Astrocyte (in vitro differentiated cells and primary cell): ENCODE results near the gene APH1B. TPM values are rescaled to one million over a fixed set of nuclear protein-coding genes. Genes with fewer than 3 reads are reported as not detected.

Experiments used
- DNase-seq: peaks from one replicate; pipeline ENCODE4 v3.0.0-alpha.2; 2010; ENCODE audit warnings: low read depth
- FAIRE-seq: peaks from 2 replicates; lab custom pipeline; 2011; peaks lifted over from hg19 to GRCh38; lab: Jason Lieb, UNC
- H2AFZ ChIP-seq: 2 replicates; pipeline ENCODE4 v1.6.0; 2012; ENCODE audit warnings: low read depth, low read length, inconsistent platforms
- H3K27ac ChIP-seq: 2 replicates; pipeline ENCODE4 v1.5.1; 2011; ENCODE audit warnings: low read depth, low read length, inconsistent platforms
- H3K27me3 ChIP-seq: 2 replicates; pipeline ENCODE4 v1.6.0; 2011; ENCODE audit warnings: low read length, inconsistent platforms; ENCODE audit not compliant: insufficient read depth
- H3K36me3 ChIP-seq: 2 replicates; pipeline ENCODE4 v1.5.1; 2011; ENCODE audit warnings: low read length, inconsistent platforms; ENCODE audit not compliant: insufficient read depth
- H3K4me1 ChIP-seq: 2 replicates; pipeline ENCODE4 v1.5.1; 2011; ENCODE audit warnings: low read length, inconsistent platforms; ENCODE audit not compliant: insufficient read depth
- H3K4me2 ChIP-seq: 2 replicates; pipeline ENCODE4 v1.6.0; 2012; ENCODE audit warnings: low read length, inconsistent platforms
- H3K4me3 ChIP-seq: 2 replicates; pipeline ENCODE4 v1.5.1; 2011; ENCODE audit warnings: low read depth, mild to moderate bottlenecking, low read length, inconsistent platforms; ENCODE audit not compliant: insufficient read depth
- H3K79me2 ChIP-seq: 2 replicates; pipeline ENCODE4 v1.6.0; 2012; ENCODE audit warnings: mild to moderate bottlenecking, low read length, inconsistent platforms; ENCODE audit not compliant: insufficient read depth
- H3K9ac ChIP-seq: 2 replicates; pipeline ENCODE4 v1.6.0; 2012; ENCODE audit warnings: mild to moderate bottlenecking, low read length, inconsistent platforms
- H3K9me3 ChIP-seq: 2 replicates; pipeline ENCODE4 v1.5.1; 2012; ENCODE audit warnings: low read depth, mild to moderate bottlenecking, low read length, inconsistent platforms; ENCODE audit not compliant: insufficient read depth
- H4K20me1 ChIP-seq: 2 replicates; pipeline ENCODE4 v1.6.0; 2012; ENCODE audit warnings: low read length, inconsistent platforms; ENCODE audit not compliant: insufficient read depth
- H3K27ac Mint-ChIP-seq: one replicate; pipeline ENCODE4 v1.8.0; 2021; ENCODE audit warnings: mild to moderate bottlenecking, mixed read lengths; ENCODE audit not compliant: unreplicated experiment
- H3K27me3 Mint-ChIP-seq: one replicate; pipeline ENCODE4 v1.8.0; 2021; ENCODE audit warnings: low read depth, mixed read lengths; ENCODE audit not compliant: unreplicated experiment
- H3K36me3 Mint-ChIP-seq: one replicate; pipeline ENCODE4 v1.8.0; 2021; ENCODE audit warnings: low read depth, mixed read lengths; ENCODE audit not compliant: unreplicated experiment
- H3K4me1 Mint-ChIP-seq: one replicate; pipeline ENCODE4 v1.8.0; 2021; ENCODE audit warnings: low read depth, mixed read lengths; ENCODE audit not compliant: unreplicated experiment
- H3K4me3 Mint-ChIP-seq: one replicate; pipeline ENCODE4 v1.8.0; 2021; ENCODE audit warnings: mild to moderate bottlenecking, moderate library complexity, mixed read lengths; ENCODE audit not compliant: unreplicated experiment
- H3K9me3 Mint-ChIP-seq: one replicate; pipeline ENCODE4 v1.8.0; 2021; ENCODE audit warnings: mild to moderate bottlenecking, mixed read lengths; ENCODE audit not compliant: unreplicated experiment
- CTCF ChIP-seq: IDR thresholded peaks from 2 replicates; pipeline ENCODE4 v1.5.1; 2011; ENCODE audit warnings: low read depth, mild to moderate bottlenecking, inconsistent platforms, low read length, moderate library complexity; ENCODE audit not compliant: insufficient read depth
- EZH2 ChIP-seq: IDR thresholded peaks from 2 replicates; pipeline ENCODE4 v1.6.1; 2012; ENCODE audit warnings: mild to moderate bottlenecking, low read length, inconsistent platforms; ENCODE audit not compliant: insufficient read depth
- total RNA-seq: library from RNA; stranded (reverse); gene quantifications from 2 replicates; pipeline ENCODE4 v1.2.1, GENCODE V29; 2021

APH1B gene
- total RNA-seq, 1 donor from 2014 or later = 18.2 TPM

- H3K4me1 ChIP-seq = peaks cover 30% of the 10 kb centered on the region
- Mint-ChIP-seq H3K36me3 (peaks cover 7% of the 10 kb centered on the region), H3K4me1 (peaks cover 43% of the 10 kb centered on the region), H3K9me3 (no peaks in the 10 kb centered on the region), H3K27me3 (no peaks in the 10 kb centered on the region), H3K27ac (no peak overlapping the region), H3K4me3 (no peak overlapping the region)
- no peaks in the 10 kb centered on the region for H3K27me3 ChIP-seq
- H4K20me1 ChIP-seq = no peaks in the 10 kb centered on the region
- TF ChIP-seq CTCF = no peak
- H3K9me3 ChIP-seq = no peaks in the 10 kb centered on the region
- no peak overlapping the region for H3K4me3 ChIP-seq
- no peak overlapping the region for H3K9ac ChIP-seq
- peaks cover 42% of the 10 kb centered on the region for H3K79me2 ChIP-seq
- DNase-seq = no peak
- H3K36me3 ChIP-seq = no peaks in the 10 kb centered on the region
- no peak overlapping the region for H2AFZ ChIP-seq
- no peak overlapping the region for H3K4me2 ChIP-seq
- no peak overlapping the region for H3K27ac ChIP-seq
- no peak for FAIRE-seq
These were observed 39.2 kb upstream of the APH1B start for GRCh38 chr15:63238171-63238570.

DNA sequence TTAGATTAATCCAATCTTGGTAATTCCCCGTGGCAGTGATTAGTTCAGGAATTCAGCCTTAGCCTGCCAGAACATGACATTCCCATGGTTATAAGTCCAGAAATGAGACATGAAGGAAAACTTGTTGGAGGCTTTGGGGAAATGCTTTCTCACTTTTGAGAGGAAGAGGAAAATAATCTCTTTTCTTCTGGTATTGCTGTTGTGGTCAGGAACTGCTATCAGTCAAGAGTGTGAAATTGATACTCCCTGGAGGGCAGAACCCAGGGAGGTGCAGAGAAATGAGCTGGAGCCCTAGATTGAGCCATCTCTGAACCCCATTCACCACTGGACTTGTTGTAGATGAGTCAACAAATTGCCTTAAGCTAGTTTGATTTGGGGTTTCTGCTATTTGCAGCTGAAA, 38.6 kb upstream of the APH1B start:
- Mint-ChIP-seq H3K27me3 (no peaks in the 10 kb centered on the region), H3K4me1 (peaks cover 37% of the 10 kb centered on the region), H3K27ac (peak overlapping the region; percentile 75), H3K9me3 (peaks cover 3% of the 10 kb centered on the region), H3K36me3 (peaks cover 10% of the 10 kb centered on the region), H3K4me3 (peak overlapping the region; percentile 60)
- TF ChIP-seq EZH2 (no peak), CTCF (no peak)
- Histone ChIP-seq H2AFZ (no peak overlapping the region), H3K4me2 (peak overlapping the region; percentile 5), H3K9ac (no peak overlapping the region), H3K4me3 (no peak overlapping the region), H3K36me3 (no peaks in the 10 kb centered on the region), H3K27ac (peak overlapping the region; percentile 19), H3K4me1 (peaks cover 29% of the 10 kb centered on the region), H3K9me3 (no peaks in the 10 kb centered on the region), H3K27me3 (no peaks in the 10 kb centered on the region), H3K79me2 (peaks cover 42% of the 10 kb centered on the region), H4K20me1 (no peaks in the 10 kb centered on the region)
- DNase-seq (peak; percentile 86), FAIRE-seq (peak; percentile 76)

DNA sequence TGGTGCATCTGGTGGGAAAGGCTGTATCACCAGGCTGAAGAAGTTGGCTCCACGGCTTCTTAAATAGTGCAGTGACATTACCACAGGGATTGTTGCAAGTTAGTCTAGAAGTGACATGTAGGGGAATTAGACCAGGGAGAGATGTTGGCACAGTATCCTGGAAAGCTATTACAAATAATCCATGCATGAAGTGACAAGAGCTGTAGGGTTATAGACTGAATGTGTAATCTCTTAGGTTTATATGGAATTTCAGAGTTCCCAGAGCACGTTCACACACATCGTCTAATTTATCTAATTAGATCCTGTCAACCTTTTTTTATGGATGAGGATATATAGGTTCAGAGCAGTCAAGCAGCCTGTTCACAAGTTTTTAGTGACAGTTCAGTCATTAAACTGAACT, 37.3 kb upstream of the APH1B start:
- peaks cover 10% of the 10 kb centered on the region for H3K36me3 Mint-ChIP-seq
- H3K27ac Mint-ChIP-seq = no peak overlapping the region
- H3K4me1 ChIP-seq = peaks cover 29% of the 10 kb centered on the region
- DNase-seq (no peak), FAIRE-seq (no peak)
- H3K4me3 ChIP-seq = no peak overlapping the region
- no peaks in the 10 kb centered on the region for H4K20me1 ChIP-seq
- H3K4me3 Mint-ChIP-seq = no peak overlapping the region
- H3K9me3 Mint-ChIP-seq = peaks cover 3% of the 10 kb centered on the region
- no peak overlapping the region for H3K27ac ChIP-seq
- H3K9ac ChIP-seq = no peak overlapping the region
- no peaks in the 10 kb centered on the region for H3K36me3 ChIP-seq
- no peaks in the 10 kb centered on the region for H3K27me3 ChIP-seq
- no peaks in the 10 kb centered on the region for H3K27me3 Mint-ChIP-seq
- TF ChIP-seq CTCF (no peak), EZH2 (no peak)
- no peak overlapping the region for H3K4me2 ChIP-seq
- no peak overlapping the region for H2AFZ ChIP-seq
- no peaks in the 10 kb centered on the region for H3K9me3 ChIP-seq
- H3K4me1 Mint-ChIP-seq = peaks cover 38% of the 10 kb centered on the region
- H3K79me2 ChIP-seq = peaks cover 42% of the 10 kb centered on the region
